Measurements from ENCODE around the gene GPR37.

Gene GPR37, protein sequence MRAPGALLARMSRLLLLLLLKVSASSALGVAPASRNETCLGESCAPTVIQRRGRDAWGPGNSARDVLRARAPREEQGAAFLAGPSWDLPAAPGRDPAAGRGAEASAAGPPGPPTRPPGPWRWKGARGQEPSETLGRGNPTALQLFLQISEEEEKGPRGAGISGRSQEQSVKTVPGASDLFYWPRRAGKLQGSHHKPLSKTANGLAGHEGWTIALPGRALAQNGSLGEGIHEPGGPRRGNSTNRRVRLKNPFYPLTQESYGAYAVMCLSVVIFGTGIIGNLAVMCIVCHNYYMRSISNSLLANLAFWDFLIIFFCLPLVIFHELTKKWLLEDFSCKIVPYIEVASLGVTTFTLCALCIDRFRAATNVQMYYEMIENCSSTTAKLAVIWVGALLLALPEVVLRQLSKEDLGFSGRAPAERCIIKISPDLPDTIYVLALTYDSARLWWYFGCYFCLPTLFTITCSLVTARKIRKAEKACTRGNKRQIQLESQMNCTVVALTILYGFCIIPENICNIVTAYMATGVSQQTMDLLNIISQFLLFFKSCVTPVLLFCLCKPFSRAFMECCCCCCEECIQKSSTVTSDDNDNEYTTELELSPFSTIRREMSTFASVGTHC

DNA sequence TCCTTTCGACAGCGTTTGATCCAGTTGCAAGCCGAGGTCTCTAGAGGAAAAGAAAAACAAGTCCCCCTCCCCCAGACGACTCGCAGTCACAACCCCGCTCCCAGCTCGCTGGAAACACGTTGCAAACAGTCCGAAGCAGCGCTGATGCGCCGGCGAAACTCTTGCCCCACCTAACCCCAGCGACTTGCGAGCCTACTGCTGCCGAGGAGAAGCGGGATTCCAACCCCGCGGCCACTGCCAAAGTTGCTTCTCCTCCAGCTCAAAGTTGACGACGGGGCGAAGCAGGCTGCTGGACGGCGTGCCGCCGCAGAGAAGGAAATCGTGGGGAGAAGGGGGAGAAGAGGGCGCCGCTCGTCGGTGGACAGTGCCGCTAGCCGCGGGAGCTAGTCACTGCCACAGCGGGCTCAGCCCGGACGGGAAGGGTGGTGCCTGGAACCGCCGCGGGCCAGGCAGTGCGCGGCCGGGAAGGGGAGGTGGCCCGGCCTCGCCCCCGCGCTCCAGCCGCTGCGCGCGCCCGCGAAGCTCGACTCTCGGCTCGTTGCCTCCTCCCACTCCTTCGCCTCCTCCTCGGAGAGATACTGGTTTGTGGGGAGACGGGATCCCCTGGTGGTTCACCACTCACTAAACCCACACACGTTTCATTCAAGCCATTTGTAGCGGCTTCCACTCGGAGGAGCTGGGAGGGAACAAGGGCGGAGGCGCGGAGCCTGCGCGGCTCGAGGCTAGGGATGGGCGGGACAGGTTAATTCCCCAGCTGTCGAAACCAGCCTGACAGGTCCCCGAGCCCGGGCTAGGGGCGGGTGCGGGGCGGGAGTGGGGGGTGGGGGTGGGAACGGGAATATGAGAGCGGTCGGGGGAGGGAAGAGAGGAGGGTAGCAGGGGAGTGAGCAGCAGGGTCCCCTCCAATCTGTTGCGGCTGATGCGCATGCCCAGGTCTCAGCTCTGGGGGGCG is at the start of gene GPR37:
GPR37 (minus strand) TSS at position 392 of the 952 bp plus-strand sequence. CDS start 816 bp downstream, outside the sequence.
- peak; percentile 53 for DNase-seq (ENCODE audit: insufficient read length, low spot score)
- TF ChIP-seq, protein P1, sequence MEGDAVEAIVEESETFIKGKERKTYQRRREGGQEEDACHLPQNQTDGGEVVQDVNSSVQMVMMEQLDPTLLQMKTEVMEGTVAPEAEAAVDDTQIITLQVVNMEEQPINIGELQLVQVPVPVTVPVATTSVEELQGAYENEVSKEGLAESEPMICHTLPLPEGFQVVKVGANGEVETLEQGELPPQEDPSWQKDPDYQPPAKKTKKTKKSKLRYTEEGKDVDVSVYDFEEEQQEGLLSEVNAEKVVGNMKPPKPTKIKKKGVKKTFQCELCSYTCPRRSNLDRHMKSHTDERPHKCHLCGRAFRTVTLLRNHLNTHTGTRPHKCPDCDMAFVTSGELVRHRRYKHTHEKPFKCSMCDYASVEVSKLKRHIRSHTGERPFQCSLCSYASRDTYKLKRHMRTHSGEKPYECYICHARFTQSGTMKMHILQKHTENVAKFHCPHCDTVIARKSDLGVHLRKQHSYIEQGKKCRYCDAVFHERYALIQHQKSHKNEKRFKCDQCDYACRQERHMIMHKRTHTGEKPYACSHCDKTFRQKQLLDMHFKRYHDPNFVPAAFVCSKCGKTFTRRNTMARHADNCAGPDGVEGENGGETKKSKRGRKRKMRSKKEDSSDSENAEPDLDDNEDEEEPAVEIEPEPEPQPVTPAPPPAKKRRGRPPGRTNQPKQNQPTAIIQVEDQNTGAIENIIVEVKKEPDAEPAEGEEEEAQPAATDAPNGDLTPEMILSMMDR (IDR thresholded peaks at IDR 0.05; ENCODE audit: insufficient read depth, missing control alignments): peak; percentile 22
- no peak for FAIRE-seq

DNA sequence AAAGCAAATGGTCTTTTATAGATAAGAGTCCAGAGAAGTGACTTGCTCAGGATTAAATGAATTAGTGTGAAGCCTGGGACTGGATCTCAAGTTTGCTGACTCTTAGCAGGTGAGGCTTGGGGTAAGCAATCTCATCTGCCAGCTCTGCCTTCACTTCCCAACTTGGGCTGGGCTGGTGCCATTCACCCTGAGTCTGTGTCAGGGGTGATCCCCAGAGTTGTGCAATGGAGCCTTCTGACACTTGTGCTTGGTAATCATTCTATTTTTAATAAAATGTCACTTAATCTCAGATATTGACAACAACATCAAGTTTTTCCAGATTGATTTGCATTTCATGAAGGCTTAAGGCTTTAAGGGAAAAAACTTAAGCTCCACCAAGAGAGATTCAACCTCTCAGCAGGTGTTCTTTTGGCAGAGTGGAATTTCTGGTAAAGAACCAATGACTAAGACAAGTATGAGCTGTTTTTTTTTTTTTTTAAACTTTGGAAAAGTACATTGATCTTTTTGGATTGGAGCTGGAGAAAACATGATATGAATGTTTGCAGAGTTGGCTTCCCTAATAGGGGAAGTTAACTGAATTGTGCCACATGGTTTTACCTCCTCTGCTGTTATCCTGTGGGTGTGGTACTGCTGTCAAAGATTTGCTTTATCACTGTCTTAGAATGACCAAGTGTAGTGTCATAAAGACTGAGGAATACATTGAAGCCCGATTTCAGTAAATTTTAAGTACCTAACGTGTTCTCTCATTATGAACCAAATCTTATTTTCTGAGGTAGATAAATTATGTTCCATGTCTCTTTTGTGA is 48.6 kb upstream of the GPR37 start:
- FAIRE-seq (no peak), DNase-seq (ENCODE audit: insufficient read length, low spot score) (no peak)
- TF ChIP-seq, protein P1 (IDR thresholded peaks at IDR 0.05; ENCODE audit: insufficient read depth, missing control alignments): no peak

DNA sequence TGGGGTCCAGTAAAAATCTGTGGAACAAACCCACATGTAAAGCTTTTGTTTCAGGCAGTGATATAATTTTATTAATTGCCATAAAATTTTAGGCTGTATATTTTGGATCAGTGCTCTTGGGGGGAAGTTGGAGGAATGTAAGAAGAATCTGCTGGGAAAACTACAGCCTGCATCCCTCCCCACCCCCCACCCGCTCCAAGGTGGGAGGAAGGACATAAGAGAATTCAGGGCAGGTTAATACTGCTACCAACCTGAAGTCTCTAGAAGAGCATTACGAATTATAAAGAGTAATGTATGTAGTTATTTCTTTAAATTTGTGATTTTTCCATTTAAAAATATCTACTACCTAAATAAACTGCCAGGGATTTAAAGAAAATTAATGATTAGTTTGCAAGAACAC is 47.2 kb upstream of the GPR37 start:
- FAIRE-seq (no peak), DNase-seq (ENCODE audit: insufficient read length, low spot score) (no peak)
- TF ChIP-seq, protein P1 (IDR thresholded peaks at IDR 0.05; ENCODE audit: insufficient read depth, missing control alignments): no peak

DNA sequence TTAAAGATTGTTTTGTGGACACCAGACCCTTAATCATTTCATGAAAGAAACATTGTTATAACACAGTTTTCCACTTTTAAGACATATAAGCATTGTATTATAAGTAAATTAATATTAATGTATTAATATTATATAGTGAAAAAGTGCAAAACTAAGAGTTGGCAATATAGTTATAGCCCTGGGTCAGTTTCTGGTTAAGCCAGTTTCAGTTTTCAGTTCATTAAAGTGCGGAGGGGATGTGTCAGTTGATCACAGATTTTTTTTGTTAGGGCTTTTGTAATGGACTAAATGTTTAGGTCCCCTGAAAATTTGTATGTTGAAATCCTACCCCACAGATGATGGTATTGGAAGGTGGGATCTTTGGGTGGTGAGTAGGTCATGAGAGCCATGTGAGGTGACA is 45.7 kb upstream of the GPR37 start:
- no peak for DNase-seq (ENCODE audit: insufficient read length, low spot score)
- no peak for FAIRE-seq
- TF ChIP-seq, protein P1 (IDR thresholded peaks at IDR 0.05; ENCODE audit: insufficient read depth, missing control alignments): no peak

DNA sequence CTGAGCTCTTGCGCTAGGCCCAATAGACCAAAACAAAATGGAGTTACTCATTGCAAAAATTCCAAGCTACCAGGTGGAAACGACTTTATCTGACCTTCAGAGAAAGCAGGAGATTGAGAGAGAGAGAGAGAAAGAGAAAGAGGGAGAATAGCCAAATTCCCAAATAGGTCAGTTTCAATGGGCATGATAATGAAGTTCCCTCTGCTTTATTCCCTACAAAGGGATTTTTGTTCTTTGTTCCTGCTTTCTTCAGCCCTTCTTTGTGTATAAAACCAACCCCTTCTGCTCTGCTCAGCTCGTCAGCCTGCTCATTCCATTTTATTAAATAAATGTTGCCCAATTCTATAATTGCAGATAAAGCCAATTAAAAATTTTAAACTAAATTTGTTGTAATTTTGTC is 45.0 kb upstream of the GPR37 start:
- TF ChIP-seq, protein P1 (IDR thresholded peaks at IDR 0.05; ENCODE audit: insufficient read depth, missing control alignments): no peak
- no peak for FAIRE-seq
- no peak for DNase-seq (ENCODE audit: insufficient read length, low spot score)

DNA sequence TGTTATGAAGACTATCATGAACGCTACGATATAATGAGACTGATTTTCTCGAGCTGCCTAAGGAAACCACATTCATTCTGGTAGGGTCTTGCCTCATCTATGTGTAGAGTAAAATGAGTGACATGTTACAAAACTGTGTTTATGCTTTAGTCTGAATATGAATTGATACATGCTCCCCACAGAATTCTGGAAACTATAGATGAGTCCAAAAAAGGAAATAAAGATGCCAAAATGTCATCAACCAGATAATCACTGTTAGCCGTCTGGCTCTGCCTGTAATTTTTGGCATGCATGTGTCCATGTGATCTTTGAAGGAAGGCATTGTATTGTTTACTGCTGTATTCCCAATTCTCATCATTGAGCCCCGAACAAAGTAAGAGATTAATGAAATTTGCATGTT is 42.6 kb upstream of the GPR37 start:
- DNase-seq (ENCODE audit: insufficient read length, low spot score): no peak
- no peak for FAIRE-seq
- TF ChIP-seq, protein P1 (IDR thresholded peaks at IDR 0.05; ENCODE audit: insufficient read depth, missing control alignments): no peak
